GM12874 (cell line): ENCODE results near the gene KIF3B.

Source experiments
- TF ChIP-seq, protein P1 (sequence below): IDR thresholded peaks from 2 replicates; pipeline ENCODE4 v1.5.1; 2011; ENCODE audit warnings: low read depth, mild to moderate bottlenecking, control low read depth, low read length, moderate library complexity; ENCODE audit not compliant: insufficient read depth

KIF3B gene

DNA sequence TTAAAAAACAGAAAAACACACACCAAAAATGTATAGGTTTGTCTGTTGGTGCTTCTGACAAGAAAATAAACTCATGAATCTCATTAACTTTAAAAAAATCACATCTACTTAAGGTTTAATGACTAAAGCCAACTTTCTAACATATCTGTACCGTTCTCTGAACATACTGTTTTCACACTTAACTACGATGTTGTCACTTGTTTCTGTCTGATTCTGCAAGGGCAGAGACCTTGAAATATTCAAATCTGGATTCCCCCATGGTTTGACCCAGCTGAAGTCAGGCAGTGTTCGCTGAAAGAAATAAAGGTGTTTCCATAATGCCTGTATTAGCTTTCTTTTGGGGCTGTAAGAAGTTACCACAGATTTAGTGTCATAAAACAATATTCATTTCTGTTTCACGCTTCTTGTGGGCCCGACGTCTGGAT lies 78.0 kb downstream of the KIF3B start:
- TF ChIP-seq, protein P1, sequence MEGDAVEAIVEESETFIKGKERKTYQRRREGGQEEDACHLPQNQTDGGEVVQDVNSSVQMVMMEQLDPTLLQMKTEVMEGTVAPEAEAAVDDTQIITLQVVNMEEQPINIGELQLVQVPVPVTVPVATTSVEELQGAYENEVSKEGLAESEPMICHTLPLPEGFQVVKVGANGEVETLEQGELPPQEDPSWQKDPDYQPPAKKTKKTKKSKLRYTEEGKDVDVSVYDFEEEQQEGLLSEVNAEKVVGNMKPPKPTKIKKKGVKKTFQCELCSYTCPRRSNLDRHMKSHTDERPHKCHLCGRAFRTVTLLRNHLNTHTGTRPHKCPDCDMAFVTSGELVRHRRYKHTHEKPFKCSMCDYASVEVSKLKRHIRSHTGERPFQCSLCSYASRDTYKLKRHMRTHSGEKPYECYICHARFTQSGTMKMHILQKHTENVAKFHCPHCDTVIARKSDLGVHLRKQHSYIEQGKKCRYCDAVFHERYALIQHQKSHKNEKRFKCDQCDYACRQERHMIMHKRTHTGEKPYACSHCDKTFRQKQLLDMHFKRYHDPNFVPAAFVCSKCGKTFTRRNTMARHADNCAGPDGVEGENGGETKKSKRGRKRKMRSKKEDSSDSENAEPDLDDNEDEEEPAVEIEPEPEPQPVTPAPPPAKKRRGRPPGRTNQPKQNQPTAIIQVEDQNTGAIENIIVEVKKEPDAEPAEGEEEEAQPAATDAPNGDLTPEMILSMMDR = no peak

DNA sequence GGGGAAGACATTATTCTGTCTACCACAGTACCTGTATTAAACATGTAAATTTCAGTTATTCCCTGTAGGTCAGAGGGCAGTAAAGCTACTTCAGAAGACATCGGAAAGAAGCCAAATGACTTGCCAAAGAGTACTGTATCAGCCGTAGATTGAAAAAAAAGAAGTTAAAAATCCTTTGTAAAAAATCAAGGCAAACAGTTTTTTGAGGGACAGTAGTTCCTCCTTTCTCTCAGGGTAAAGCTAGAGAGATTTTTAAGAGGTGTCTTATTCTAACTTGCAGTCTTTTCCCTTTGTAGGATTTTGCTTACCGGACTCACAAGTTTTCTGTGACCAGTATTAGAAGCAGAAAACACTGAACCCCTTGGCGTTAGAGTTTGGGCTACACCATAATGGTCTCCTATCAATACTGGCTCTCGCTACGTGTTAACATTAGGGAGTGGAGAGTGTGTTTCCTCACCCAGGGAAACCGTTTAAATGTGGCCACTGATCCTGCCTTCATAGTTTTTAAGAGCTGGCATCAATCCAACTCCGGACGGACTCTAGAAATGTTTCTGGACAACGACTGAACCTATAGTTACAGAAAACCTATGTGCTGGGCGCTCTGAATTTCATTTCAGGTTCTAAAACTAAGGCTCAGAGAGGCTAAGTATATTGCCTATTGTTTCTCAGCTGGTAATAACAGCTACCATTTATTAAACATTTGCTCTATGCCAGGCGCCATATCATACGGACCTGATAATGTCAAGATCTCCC lies 79.3 kb downstream of the KIF3B start:
- TF ChIP-seq, protein P1 = no peak

GRCh38 chr20:32357375-32357868 lies 80.0 kb downstream of the KIF3B start:
- TF ChIP-seq, protein P1 = no peak

DNA sequence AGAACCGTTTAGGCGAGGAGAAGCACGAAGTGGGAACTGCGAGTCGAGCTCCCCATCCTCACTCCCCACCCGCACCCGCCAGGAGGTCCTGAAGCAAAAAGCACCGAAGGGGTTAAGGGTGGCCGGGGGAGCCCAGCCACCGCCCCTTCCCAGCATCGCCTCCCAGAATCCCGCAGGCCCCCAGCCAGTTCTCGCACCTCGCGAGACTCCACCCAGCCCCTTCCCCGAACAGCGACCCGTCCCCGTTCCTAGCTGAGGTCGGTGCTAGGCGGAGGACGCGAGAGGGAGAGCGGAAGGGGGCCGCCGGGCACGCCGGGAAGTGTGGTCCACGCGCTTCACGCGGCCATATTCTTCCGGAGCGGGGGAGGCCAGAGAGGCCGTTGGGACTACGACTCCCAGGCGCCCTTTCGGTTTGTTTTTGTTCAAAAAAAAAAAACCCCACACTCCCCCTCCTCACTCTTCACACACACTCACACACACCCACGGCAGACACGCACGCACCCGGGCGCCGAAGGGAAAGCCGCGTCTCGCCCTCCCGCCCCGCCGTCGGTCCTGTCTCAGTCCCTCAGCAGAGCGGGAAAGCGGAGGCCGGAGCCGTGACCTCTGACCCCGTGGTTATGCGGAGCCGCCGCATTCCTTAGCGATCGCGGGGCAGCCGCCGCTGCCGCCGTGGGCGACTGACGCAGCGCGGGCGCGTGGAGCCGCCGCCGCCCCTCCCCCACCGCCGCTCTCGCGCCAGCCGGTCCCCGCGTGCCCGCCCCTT lies 80.6 kb downstream of the KIF3B start, which contains the start of gene ASXL1:
ASXL1 (plus strand) TSS at position 463 of the 763 bp plus-strand sequence. CDS start 445 bp downstream, outside the sequence.
- TF ChIP-seq, protein P1 = 0 out of 2 replicates have a peak, but pooled peaks have one; percentile 1

DNA sequence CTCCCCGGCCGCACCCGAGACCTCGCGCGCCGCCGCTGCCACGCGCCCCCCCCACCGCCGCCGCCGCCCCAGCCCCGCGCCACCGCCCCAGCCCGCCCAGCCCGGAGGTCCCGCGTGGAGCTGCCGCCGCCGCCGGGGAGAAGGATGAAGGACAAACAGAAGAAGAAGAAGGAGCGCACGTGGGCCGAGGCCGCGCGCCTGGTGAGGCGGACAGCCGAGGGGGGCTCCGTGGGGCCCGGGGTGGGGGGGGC lies 81.1 kb downstream of the KIF3B start:
- TF ChIP-seq, protein P1 = no peak

- TF ChIP-seq, protein P1 = no peak
Observed at GRCh38 chr20:32358883-32359632, 81.6 kb downstream of the KIF3B start.
